ENCODE data around the gene OR9Q1.

DNA sequence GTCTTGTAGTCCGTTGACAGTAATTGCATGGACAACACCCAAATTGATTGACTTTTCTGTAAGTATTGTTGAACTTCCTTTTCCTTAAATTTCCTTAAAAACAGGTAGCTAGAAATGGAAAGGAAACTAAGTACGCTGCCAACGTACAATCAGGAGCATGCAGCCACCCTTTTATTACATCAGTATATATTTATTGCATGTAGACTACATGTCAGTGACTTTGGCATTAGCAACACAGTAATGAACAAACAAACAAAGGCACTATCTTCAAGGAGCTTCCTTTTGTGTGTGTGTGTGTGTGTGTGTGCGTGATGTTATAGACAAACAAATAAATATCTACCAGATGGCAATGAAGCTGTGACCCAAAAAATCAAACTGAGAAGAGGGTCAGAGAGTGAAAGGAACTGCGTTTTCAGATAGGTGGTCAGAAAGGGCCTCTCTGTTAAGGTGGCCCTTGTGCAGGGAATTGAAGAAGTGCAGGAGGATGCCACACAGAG lies at the start of gene OR9Q1:
- TF ChIP-seq EZH2phosphoT487 (IDR thresholded peaks at IDR 0.05; ENCODE audit: unreplicated experiment) (no peak), POLR2AphosphoS5 (IDR thresholded peaks at IDR 0.05; ENCODE audit: low read depth) (no peak), CREB1 (CRISPR knock-in tag; IDR thresholded peaks at IDR 0.05; ENCODE audit: low read depth) (no peak), EZH2 (IDR thresholded peaks at IDR 0.05; ENCODE audit: low read depth, unreplicated experiment) (no peak), ZNF331 (CRISPR knock-in tag; IDR thresholded peaks at IDR 0.05; ENCODE audit: low read depth) (no peak)
- TF ChIP-seq, protein P1, sequence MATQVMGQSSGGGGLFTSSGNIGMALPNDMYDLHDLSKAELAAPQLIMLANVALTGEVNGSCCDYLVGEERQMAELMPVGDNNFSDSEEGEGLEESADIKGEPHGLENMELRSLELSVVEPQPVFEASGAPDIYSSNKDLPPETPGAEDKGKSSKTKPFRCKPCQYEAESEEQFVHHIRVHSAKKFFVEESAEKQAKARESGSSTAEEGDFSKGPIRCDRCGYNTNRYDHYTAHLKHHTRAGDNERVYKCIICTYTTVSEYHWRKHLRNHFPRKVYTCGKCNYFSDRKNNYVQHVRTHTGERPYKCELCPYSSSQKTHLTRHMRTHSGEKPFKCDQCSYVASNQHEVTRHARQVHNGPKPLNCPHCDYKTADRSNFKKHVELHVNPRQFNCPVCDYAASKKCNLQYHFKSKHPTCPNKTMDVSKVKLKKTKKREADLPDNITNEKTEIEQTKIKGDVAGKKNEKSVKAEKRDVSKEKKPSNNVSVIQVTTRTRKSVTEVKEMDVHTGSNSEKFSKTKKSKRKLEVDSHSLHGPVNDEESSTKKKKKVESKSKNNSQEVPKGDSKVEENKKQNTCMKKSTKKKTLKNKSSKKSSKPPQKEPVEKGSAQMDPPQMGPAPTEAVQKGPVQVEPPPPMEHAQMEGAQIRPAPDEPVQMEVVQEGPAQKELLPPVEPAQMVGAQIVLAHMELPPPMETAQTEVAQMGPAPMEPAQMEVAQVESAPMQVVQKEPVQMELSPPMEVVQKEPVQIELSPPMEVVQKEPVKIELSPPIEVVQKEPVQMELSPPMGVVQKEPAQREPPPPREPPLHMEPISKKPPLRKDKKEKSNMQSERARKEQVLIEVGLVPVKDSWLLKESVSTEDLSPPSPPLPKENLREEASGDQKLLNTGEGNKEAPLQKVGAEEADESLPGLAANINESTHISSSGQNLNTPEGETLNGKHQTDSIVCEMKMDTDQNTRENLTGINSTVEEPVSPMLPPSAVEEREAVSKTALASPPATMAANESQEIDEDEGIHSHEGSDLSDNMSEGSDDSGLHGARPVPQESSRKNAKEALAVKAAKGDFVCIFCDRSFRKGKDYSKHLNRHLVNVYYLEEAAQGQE (IDR thresholded peaks at IDR 0.05; ENCODE audit: unreplicated experiment): no peak
- TF ChIP-seq, protein P2, sequence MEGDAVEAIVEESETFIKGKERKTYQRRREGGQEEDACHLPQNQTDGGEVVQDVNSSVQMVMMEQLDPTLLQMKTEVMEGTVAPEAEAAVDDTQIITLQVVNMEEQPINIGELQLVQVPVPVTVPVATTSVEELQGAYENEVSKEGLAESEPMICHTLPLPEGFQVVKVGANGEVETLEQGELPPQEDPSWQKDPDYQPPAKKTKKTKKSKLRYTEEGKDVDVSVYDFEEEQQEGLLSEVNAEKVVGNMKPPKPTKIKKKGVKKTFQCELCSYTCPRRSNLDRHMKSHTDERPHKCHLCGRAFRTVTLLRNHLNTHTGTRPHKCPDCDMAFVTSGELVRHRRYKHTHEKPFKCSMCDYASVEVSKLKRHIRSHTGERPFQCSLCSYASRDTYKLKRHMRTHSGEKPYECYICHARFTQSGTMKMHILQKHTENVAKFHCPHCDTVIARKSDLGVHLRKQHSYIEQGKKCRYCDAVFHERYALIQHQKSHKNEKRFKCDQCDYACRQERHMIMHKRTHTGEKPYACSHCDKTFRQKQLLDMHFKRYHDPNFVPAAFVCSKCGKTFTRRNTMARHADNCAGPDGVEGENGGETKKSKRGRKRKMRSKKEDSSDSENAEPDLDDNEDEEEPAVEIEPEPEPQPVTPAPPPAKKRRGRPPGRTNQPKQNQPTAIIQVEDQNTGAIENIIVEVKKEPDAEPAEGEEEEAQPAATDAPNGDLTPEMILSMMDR (conservative IDR thresholded peaks at IDR 0.05; ENCODE audit: low read depth in 2 of 2): no peak

Measured in GM23338 (cell line).